ENCODE results near the gene PALM.

PALM gene

GRCh38 chr19:741506-742131, 32.9 kb downstream of the PALM start (continued):
- no peak for TF ChIP-seq TSHZ2 (CRISPR knock-in tag; IDR thresholded peaks at IDR 0.05)
- no peak for TF ChIP-seq ZFP30 (CRISPR knock-in tag; IDR thresholded peaks at IDR 0.05)

- TF ChIP-seq ZNF8 (CRISPR knock-in tag; IDR thresholded peaks at IDR 0.05) (no peak), OSR1 (CRISPR knock-in tag; IDR thresholded peaks at IDR 0.05) (no peak), TCF4 (CRISPR knock-in tag; IDR thresholded peaks at IDR 0.05; ENCODE audit: borderline replicate concordance) (no peak), BACH2 (CRISPR knock-in tag; IDR thresholded peaks at IDR 0.05; ENCODE audit: borderline replicate concordance) (no peak), ISL1 (CRISPR knock-in tag; IDR thresholded peaks at IDR 0.05) (no peak), TSHZ2 (CRISPR knock-in tag; IDR thresholded peaks at IDR 0.05) (no peak), ARNTL (CRISPR knock-in tag; IDR thresholded peaks at IDR 0.05; ENCODE audit: borderline replicate concordance, low read depth) (no peak), RARB (CRISPR knock-in tag; IDR thresholded peaks at IDR 0.05) (no peak), PATZ1 (CRISPR knock-in tag; IDR thresholded peaks at IDR 0.05; ENCODE audit: borderline replicate concordance) (no peak), ZNF565 (CRISPR knock-in tag; conservative IDR thresholded peaks at IDR 0.05; ENCODE audit: low read depth) (no peak), ESRRG (CRISPR knock-in tag; IDR thresholded peaks at IDR 0.05) (no peak), CREB5 (CRISPR knock-in tag; IDR thresholded peaks at IDR 0.05; ENCODE audit: low read depth) (no peak), ZC3H10 (CRISPR knock-in tag; IDR thresholded peaks at IDR 0.05) (no peak), ZFP30 (CRISPR knock-in tag; IDR thresholded peaks at IDR 0.05) (no peak), CSDC2 (CRISPR knock-in tag; IDR thresholded peaks at IDR 0.05) (no peak), PPARA (CRISPR knock-in tag; IDR thresholded peaks at IDR 0.05; ENCODE audit: borderline replicate concordance) (no peak), TOX (CRISPR knock-in tag; IDR thresholded peaks at IDR 0.05; ENCODE audit: borderline replicate concordance) (no peak), GLIS3 (CRISPR knock-in tag; IDR thresholded peaks at IDR 0.05) (no peak), ZNF70 (CRISPR knock-in tag; IDR thresholded peaks at IDR 0.05) (no peak), SNAI2 (CRISPR knock-in tag; IDR thresholded peaks at IDR 0.05) (no peak)
Measured at GRCh38 chr19:742540-743075, 33.9 kb downstream of the PALM start.

GRCh38 chr19:743168-743687, 34.5 kb downstream of the PALM start:
- TF ChIP-seq ZFP30 (CRISPR knock-in tag; IDR thresholded peaks at IDR 0.05): no peak
- no peak for TF ChIP-seq CSRNP3 (CRISPR knock-in tag; IDR thresholded peaks at IDR 0.05)
- no peak for TF ChIP-seq ISL1 (CRISPR knock-in tag; IDR thresholded peaks at IDR 0.05)
- TF ChIP-seq PATZ1 (CRISPR knock-in tag; IDR thresholded peaks at IDR 0.05; ENCODE audit: borderline replicate concordance): no peak
- TF ChIP-seq RARB (CRISPR knock-in tag; IDR thresholded peaks at IDR 0.05): no peak
- TF ChIP-seq OSR1 (CRISPR knock-in tag; IDR thresholded peaks at IDR 0.05): no peak
- no peak for TF ChIP-seq ZNF565 (CRISPR knock-in tag; conservative IDR thresholded peaks at IDR 0.05; ENCODE audit: low read depth)
- TF ChIP-seq ZNF8 (CRISPR knock-in tag; IDR thresholded peaks at IDR 0.05): no peak
- TF ChIP-seq PPARA (CRISPR knock-in tag; IDR thresholded peaks at IDR 0.05; ENCODE audit: borderline replicate concordance): no peak
- no peak for TF ChIP-seq BACH2 (CRISPR knock-in tag; IDR thresholded peaks at IDR 0.05; ENCODE audit: borderline replicate concordance)
- no peak for TF ChIP-seq TOX (CRISPR knock-in tag; IDR thresholded peaks at IDR 0.05; ENCODE audit: borderline replicate concordance)
- TF ChIP-seq SNAI2 (CRISPR knock-in tag; IDR thresholded peaks at IDR 0.05): no peak
- no peak for TF ChIP-seq POU6F1 (CRISPR knock-in tag; IDR thresholded peaks at IDR 0.05; ENCODE audit: borderline replicate concordance, low read depth)
- ATAC-seq: no peak

More at GRCh38 chr19:742540-743075, 33.9 kb downstream of the PALM start:
- ATAC-seq: no peak

All from SK-N-SH treated with all-trans-retinoic acid at 6 μM for 48 hours (cell line).